HEK293T (cell line): ENCODE measurements around the gene AMER2.

Source experiments
- CTCF ChIA-PET: fragments of 350-600 bp; formaldehyde crosslinking; extraction: SDS; loops from one replicate; lab custom pipeline; 2021; ENCODE audit warnings: antibody characterized with exemption, inconsistent platforms; lab: Yijun Ruan, JAX
- POLR2A ChIA-PET: fragments of 350-600 bp; formaldehyde crosslinking; extraction: SDS; loops from one replicate; lab custom pipeline; 2020; ENCODE audit warnings: antibody characterized with exemption, inconsistent platforms; lab: Yijun Ruan, JAX
- DNase-seq: peaks from one replicate; pipeline ENCODE4 v3.0.0; 2012; ENCODE audit warnings: mixed read lengths; ENCODE audit errors: extremely low spot score
- ARNT ChIP-seq: fragments of 450-650 bp; IDR thresholded peaks from 2 replicates; pipeline ENCODE4 v1.6.1; 2017; ENCODE audit warnings: mild to moderate bottlenecking
- BHLHE40 ChIP-seq: fragments of 450-650 bp; IDR thresholded peaks from 2 replicates; pipeline ENCODE4 v1.6.1; 2016; ENCODE audit warnings: mild to moderate bottlenecking, moderate library complexity, borderline replicate concordance
- CTBP1 ChIP-seq: fragments of 450-650 bp; IDR thresholded peaks from 2 replicates; pipeline ENCODE4 v1.6.1; 2016; ENCODE audit warnings: borderline replicate concordance
- ELF4 ChIP-seq: fragments of 450-650 bp; IDR thresholded peaks from 2 replicates; pipeline ENCODE4 v1.6.1; 2017; ENCODE audit warnings: antibody characterized with exemption
- FOXA1 ChIP-seq: fragments of 450-650 bp; IDR thresholded peaks from 2 replicates; pipeline ENCODE4 v1.6.1; 2016; ENCODE audit warnings: mild to moderate bottlenecking
- FOXK2 ChIP-seq: fragments of 450-650 bp; IDR thresholded peaks from 2 replicates; pipeline ENCODE4 v1.6.1; 2016; ENCODE audit warnings: mild to moderate bottlenecking
- FOXM1 ChIP-seq: fragments of 450-650 bp; IDR thresholded peaks from 2 replicates; pipeline ENCODE4 v1.6.1; 2017; ENCODE audit warnings: mild to moderate bottlenecking, borderline replicate concordance
- HDGF ChIP-seq: fragments of 450-650 bp; IDR thresholded peaks from 2 replicates; pipeline ENCODE4 v1.6.1; 2017; ENCODE audit warnings: antibody characterized with exemption, borderline replicate concordance
- L3MBTL2 ChIP-seq: fragments of 450-650 bp; conservative IDR thresholded peaks from 2 replicates; pipeline ENCODE4 v1.6.1; 2016; ENCODE audit warnings: mild to moderate bottlenecking
- LEF1 ChIP-seq: fragments of 450-650 bp; IDR thresholded peaks from 2 replicates; pipeline ENCODE4 v1.6.1; 2017; ENCODE audit warnings: mild to moderate bottlenecking, borderline replicate concordance
- NFRKB ChIP-seq: fragments of 450-650 bp; IDR thresholded peaks from 2 replicates; pipeline ENCODE4 v1.6.1; 2016; ENCODE audit warnings: mild to moderate bottlenecking, moderate library complexity
- SP1 ChIP-seq: fragments of 450-650 bp; IDR thresholded peaks from 2 replicates; pipeline ENCODE4 v1.6.1; 2017
- SUZ12 ChIP-seq: fragments of 450-650 bp; IDR thresholded peaks from 2 replicates; pipeline ENCODE4 v1.6.1; 2016; ENCODE audit warnings: mild to moderate bottlenecking
- TARDBP ChIP-seq: fragments of 450-650 bp; IDR thresholded peaks from 2 replicates; pipeline ENCODE4 v1.6.1; 2016
- ZNF384 ChIP-seq: fragments of 450-650 bp; IDR thresholded peaks from 2 replicates; pipeline ENCODE4 v1.6.1; 2016
- TF ChIP-seq, protein P1 (sequence below): fragments of 450-650 bp; IDR thresholded peaks from 2 replicates; pipeline ENCODE4 v1.6.1; 2016

The AMER2 gene, protein sequence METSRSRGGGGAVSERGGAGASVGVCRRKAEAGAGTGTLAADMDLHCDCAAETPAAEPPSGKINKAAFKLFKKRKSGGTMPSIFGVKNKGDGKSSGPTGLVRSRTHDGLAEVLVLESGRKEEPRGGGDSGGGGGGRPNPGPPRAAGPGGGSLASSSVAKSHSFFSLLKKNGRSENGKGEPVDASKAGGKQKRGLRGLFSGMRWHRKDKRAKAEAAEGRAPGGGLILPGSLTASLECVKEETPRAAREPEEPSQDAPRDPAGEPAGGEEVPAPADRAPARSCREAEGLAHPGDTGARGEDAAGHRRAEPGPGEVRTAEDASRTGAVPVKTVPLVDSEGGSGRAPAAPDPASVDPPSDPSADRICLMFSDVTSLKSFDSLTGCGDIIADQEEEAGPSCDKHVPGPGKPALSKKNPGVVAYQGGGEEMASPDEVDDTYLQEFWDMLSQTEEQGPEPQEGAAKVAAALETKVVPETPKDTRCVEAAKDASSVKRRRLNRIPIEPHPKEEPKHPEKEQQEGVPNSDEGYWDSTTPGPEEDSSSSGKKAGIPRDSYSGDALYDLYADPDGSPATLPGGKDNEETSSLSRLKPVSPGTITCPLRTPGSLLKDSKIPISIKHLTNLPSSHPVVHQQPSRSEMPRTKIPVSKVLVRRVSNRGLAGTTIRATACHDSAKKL

DNA sequence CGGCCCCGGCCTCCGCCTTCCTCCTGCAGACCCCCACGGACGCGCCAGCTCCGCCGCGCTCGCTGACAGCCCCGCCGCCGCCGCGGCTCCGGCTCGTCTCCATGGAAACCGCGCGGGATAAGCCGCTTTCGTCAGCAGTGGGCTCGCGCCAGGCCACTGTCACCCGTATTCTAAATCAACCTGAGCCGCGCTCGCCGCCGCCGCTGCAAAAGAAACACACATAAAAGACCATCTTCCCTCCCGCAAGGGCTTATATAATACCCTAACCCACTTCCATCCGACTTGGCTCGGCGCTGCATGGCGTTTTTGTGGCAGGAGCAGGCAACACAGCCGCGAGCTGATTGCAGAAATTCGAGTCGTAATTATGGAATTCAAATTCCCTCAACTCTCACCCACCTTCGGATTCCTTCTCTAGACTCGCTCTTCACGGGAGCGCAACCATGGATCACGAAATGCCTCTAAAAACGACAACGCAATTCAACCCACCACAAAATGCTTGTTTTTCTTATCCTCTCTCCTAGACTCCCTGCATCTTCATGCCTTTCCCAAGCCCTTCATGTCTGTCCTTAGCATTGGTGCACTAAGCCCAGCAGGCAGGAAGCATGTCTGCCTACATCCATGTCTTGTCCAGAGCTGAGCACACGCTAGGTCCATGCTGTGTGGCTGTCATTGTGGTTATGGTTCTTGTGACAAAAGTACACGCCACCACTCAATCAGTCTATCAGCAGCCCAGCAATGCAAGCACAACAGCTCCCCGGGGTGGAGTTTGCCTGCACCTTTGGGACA, at the start of gene AMER2:
TSS of gene AMER2 (minus strand) at position 772 of the 786 bp plus-strand sequence. CDS start at position 103, 669 bp downstream.
- no peak for TF ChIP-seq BHLHE40
- TF ChIP-seq ZNF384 = no peak
- no peak for TF ChIP-seq L3MBTL2
- TF ChIP-seq ARNT = no peak
- no peak for TF ChIP-seq CTBP1
- TF ChIP-seq HDGF = no peak
- TF ChIP-seq, protein P1, sequence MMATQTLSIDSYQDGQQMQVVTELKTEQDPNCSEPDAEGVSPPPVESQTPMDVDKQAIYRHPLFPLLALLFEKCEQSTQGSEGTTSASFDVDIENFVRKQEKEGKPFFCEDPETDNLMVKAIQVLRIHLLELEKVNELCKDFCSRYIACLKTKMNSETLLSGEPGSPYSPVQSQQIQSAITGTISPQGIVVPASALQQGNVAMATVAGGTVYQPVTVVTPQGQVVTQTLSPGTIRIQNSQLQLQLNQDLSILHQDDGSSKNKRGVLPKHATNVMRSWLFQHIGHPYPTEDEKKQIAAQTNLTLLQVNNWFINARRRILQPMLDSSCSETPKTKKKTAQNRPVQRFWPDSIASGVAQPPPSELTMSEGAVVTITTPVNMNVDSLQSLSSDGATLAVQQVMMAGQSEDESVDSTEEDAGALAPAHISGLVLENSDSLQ = no peak
- TF ChIP-seq SP1 = no peak
- no peak for TF ChIP-seq FOXA1
- no peak for TF ChIP-seq FOXK2
- no peak for TF ChIP-seq NFRKB
- TF ChIP-seq LEF1 = no peak
- no peak for TF ChIP-seq FOXM1
- TF ChIP-seq SUZ12 = no peak
- TF ChIP-seq TARDBP = no peak
- no peak for TF ChIP-seq ELF4
- CTCF ChIA-PET = interaction anchor here (0.5 to 1.4 kb wide), 5 partner anchors 9 to 307 kb away, joined by 3 to 4 read pairs (median 3); no protein-coding TSS in a partner anchor
- DNase-seq = peak; percentile 33
- POLR2A ChIA-PET = no interaction called here

DNA sequence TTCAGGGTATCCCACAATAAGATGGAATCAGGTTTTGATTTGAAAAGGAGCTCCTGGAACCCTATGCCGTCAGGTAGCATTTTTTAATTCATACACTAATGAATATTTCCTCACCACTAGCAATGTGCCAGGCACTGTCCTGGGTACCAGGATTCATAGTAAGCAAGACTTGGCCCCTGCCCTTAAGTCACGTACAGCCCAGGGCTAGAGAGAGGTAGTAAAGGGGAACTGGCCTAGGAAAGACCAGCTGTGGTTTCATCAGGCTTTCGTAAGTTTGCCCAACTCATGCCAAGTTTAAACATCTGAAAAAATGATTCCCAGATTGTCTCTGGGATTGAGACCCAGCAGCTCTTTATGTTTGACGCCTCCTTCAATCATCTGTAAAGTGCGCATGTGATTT, 45.9 kb upstream of the AMER2 start:
- ChIA-PET POLR2A (no interaction called here), CTCF (no interaction called here)
- TF ChIP-seq BHLHE40 = no peak
- TF ChIP-seq L3MBTL2 = no peak
- no peak for TF ChIP-seq ELF4
- TF ChIP-seq FOXK2 = no peak
- TF ChIP-seq CTBP1 = no peak
- no peak for TF ChIP-seq ZNF384
- TF ChIP-seq SUZ12 = no peak
- no peak for TF ChIP-seq LEF1
- no peak for TF ChIP-seq ARNT
- no peak for TF ChIP-seq FOXM1
- TF ChIP-seq FOXA1 = no peak
- TF ChIP-seq, protein P1 = no peak
- no peak for TF ChIP-seq NFRKB
- no peak for TF ChIP-seq HDGF
- no peak for DNase-seq

DNA sequence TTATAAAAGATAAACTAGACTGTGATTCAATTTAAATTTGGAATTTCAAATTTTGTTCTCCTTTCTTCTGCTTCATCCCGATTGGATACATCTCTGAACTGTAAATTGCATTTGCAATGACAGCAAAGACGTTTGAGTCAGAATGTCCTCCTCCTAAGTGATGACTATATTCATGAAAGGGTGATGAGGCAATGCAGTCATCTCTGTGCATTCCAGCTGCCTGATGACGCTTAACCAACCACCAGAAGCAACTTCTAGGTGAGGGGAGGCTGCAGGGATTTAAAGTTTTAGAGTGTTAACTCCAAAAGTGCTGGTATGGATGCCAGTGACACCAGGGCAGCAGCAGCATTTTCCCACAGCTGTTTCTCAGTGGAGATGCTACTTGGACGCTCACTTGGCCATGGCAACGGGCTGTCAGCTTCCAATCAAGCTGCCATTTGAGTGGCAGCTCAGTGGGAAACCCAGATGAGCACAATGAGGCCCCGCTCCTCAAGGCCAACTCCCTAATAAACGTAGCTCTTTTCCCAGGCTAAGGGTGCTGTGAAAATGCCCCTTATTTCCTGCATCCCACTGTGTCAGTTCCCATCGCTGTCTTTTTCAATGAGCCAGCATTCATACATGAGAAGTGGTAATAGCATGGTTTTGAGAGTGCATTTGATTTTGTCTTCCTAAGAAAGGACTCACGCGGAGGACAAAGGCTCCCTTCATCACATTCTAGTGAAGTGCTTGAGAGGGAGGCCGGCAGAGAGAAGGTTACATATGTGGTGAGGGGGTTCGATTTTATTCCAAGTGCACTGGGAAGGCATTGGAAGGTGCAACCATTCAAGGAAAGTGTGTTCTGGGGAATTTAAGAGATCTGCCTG, 45.2 kb upstream of the AMER2 start:
- DNase-seq = no peak
- TF ChIP-seq ZNF384 (no peak), LEF1 (no peak), ARNT (no peak), FOXK2 (no peak)
- ChIA-PET CTCF (no interaction called here), POLR2A (no interaction called here)

DNA sequence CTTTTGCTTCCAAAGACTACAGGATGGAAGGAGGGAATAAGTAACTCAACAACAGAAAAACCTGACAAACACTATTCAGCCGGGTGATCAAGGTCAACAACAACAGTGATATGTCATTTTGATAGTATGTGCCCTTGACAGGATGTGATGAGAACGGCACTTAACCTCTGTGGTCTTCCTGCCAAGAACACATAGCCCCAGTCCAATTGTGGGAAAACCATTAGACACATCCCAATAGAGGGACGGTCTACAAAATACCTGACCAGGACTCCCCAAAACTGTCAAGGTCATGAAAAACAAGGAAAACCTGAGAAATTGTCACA, 43.1 kb upstream of the AMER2 start:
- POLR2A ChIA-PET = no interaction called here
- CTCF ChIA-PET = no interaction called here
- DNase-seq = no peak
- no peak for TF ChIP-seq ARNT
- TF ChIP-seq BHLHE40 = no peak
- no peak for TF ChIP-seq FOXA1
- no peak for TF ChIP-seq HDGF

DNA sequence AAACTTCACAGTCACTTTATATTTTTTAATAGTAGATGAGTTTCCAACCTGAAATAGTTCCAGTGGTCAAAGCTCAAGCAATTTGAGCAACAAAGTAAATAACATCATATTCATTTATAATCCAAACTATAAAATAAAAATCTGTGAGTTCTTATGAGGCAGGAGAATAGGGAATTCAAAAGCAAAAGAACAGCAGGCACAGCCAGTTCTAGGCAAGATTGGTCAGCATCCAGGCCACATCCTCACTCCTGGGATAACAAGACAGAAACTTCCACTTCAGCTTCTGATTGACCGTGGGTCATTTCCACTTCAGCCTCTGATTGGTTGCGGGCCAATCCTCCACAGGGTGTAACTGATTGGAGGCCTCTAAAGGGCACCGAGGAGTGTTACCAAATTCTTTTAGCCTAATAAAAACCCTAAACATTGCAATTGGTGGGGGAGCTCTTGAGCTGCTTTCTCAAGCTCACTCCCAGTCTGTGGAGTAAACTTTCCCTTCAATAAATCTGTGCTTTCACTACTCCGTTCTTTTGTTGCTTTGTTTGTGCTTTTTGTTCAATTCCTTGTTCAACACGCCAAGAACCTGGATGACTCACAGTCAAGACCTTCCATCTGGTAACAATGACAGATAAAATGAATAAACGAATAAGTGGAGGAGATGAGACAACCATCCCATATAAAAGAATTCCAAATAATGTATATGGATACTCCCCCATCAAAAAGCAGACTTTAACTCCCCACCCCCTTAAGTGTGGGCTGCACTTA, 42.6 kb upstream of the AMER2 start:
- ChIA-PET POLR2A (no interaction called here), CTCF (no interaction called here)
- DNase-seq = no peak
- TF ChIP-seq SUZ12 (no peak), ELF4 (no peak), ZNF384 (no peak), BHLHE40 (no peak), FOXK2 (no peak), SP1 (no peak), HDGF (no peak), CTBP1 (no peak)
- TF ChIP-seq, protein P1 = no peak
